Vagina (tissue), 2 donors: ENCODE measurements around the gene ST6GALNAC4. TPM values are rescaled to one million over a fixed set of nuclear protein-coding genes. Genes with fewer than 3 reads are reported as not detected.
"Not testable (repeated sequence)": the region's sequence is repeated elsewhere in the genome, so short reads cannot be mapped to it uniquely, and the experiment has no call there.

Source experiments
- DNase-seq, 2 donors: peaks; one replicate each; pipeline ENCODE4 v3.0.0-alpha.2; 2017; ENCODE audit errors: extremely low spot score in 2 of 2
- H3K27ac ChIP-seq: fragments of 200-600 bp; sonication (generic); one replicate; pipeline ENCODE4 v1.5.1; 2019
- H3K27me3 ChIP-seq: fragments of 200-600 bp; sonication (generic); one replicate; pipeline ENCODE4 v1.5.1; 2019
- H3K36me3 ChIP-seq, 2 donors: fragments of 200-600 bp; sonication (generic); one replicate each; pipeline ENCODE4 v1.5.1; 2017 to 2019
- H3K4me1 ChIP-seq: fragments of 200-600 bp; sonication (generic); one replicate; pipeline ENCODE4 v1.5.1; 2019
- H3K4me3 ChIP-seq, 2 donors: fragments of 200-600 bp; sonication (generic); 1 replicate in 1 of 2; 2 replicates in 1 of 2; pipeline ENCODE4 v1.5.1; 2016 to 2019
- H3K9me3 ChIP-seq: fragments of 200-600 bp; sonication (generic); one replicate; pipeline ENCODE4 v1.5.1; 2019
- POLR2A ChIP-seq, 2 donors: fragments of 450-650 bp; IDR thresholded peaks; one replicate each; pipeline ENCODE4 v1.6.1; 2017; ENCODE audit warnings: antibody characterized with exemption in 2 of 2, mild to moderate bottlenecking in 2 of 2, moderate library complexity in 2 of 2
- POLR2AphosphoS5 ChIP-seq, 2 donors: sonication (generic); formaldehyde crosslinking; IDR thresholded peaks; one replicate each; pipeline ENCODE4 v1.9.0; 2017; ENCODE audit warnings: antibody characterized with exemption in 2 of 2, mild to moderate bottlenecking in 2 of 2, low read depth in 1 of 2; ENCODE audit not compliant: insufficient read depth in 1 of 2
- intact Hi-C: fragments of 100-400 bp; cut with DNase I; formaldehyde crosslinking; loops from one replicate; pipeline ENCODE4 v1.15.1; 2023
- total RNA-seq: library from RNA; depleted of rRNA; stranded (reverse); fragments of >200 nt; gene quantifications from one replicate; pipeline ENCODE4 v1.2.3, GENCODE V29; 2016
- TF ChIP-seq, protein P1 (sequence below), 3 experiments: fragments of 450-650 bp in 2 of 3; fragments of 200-600 bp in 1 of 3; sonication (generic) in 1 of 3; IDR thresholded peaks; one replicate each; pipeline ENCODE4 v1.5.1; 2017 to 2019; ENCODE audit warnings: antibody characterized with exemption in 3 of 3, mild to moderate bottlenecking in 2 of 3, moderate library complexity in 2 of 3

ST6GALNAC4 gene
- total RNA-seq, 1 donor from 2014 or later = 33.1 TPM

DNA sequence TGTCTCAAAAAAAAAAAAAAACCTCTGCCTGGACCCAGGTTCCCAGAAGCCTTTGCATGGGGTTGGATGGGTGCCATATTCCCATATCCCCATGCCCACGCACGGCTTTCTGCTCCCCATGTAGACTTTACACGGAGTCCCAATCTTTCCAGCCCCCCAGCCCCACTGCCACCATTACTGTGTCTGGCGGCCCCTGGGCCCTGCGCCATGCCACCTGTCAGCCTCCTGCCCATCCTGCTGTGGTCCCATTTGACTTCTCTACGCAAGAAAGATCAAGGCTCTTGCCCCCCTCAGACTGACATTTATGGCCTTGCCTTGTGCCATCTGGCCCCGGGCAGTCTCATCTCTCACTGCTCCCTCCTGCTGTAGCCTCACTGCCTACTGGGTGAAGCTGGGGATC, 32.9 kb downstream of the ST6GALNAC4 start:
- no peaks in the 10 kb centered on the region for H3K4me1 ChIP-seq
- no peak for DNase-seq
- no peak overlapping the region for H3K27ac ChIP-seq
- no peaks in the 10 kb centered on the region for H3K9me3 ChIP-seq
- intact Hi-C loops = no loop called here
- TF ChIP-seq, protein P1, sequence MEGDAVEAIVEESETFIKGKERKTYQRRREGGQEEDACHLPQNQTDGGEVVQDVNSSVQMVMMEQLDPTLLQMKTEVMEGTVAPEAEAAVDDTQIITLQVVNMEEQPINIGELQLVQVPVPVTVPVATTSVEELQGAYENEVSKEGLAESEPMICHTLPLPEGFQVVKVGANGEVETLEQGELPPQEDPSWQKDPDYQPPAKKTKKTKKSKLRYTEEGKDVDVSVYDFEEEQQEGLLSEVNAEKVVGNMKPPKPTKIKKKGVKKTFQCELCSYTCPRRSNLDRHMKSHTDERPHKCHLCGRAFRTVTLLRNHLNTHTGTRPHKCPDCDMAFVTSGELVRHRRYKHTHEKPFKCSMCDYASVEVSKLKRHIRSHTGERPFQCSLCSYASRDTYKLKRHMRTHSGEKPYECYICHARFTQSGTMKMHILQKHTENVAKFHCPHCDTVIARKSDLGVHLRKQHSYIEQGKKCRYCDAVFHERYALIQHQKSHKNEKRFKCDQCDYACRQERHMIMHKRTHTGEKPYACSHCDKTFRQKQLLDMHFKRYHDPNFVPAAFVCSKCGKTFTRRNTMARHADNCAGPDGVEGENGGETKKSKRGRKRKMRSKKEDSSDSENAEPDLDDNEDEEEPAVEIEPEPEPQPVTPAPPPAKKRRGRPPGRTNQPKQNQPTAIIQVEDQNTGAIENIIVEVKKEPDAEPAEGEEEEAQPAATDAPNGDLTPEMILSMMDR (IDR thresholded peaks at IDR 0.05) = no peak
- TF ChIP-seq POLR2AphosphoS5 (IDR thresholded peaks at IDR 0.05; ENCODE audit: insufficient read depth in 1 of 2, low read depth in 1 of 2) (no peak), POLR2A (IDR thresholded peaks at IDR 0.05) (no peak)
- peaks cover 0 to 41% of the 10 kb centered on the region in 2 donors for H3K36me3 ChIP-seq
- H3K27me3 ChIP-seq = no peaks in the 10 kb centered on the region
- H3K4me3 ChIP-seq = no peak overlapping the region

DNA sequence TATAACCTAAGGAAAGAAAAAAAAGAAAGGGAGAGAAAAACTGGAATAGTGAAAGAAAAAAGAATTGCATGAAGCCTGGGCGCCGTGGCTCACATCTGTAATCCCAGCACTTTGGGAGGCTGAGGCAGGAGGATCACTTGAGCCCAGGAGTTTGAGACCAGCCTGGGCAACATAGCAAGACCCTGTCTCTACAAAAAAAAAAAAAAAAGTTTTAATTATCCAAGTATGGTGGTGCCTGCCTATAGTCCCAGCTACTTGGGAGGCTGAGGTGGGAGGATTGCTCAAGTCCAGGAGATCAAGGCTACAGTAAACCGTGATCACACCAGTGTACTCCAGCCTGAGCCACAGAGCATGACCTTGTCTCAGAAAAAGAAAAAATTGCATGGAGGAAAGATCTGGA, 35.1 kb downstream of the ST6GALNAC4 start:
- H3K4me3 ChIP-seq, H3K27ac ChIP-seq, H3K9me3 ChIP-seq, DNase-seq, H3K27me3 ChIP-seq, intact Hi-C loops: not testable (repeated sequence)
- Histone ChIP-seq H3K4me1 (peaks cover 20% of the 10 kb centered on the region), H3K36me3 (peaks cover 0 to 19% of the 10 kb centered on the region in 2 donors)

DNA sequence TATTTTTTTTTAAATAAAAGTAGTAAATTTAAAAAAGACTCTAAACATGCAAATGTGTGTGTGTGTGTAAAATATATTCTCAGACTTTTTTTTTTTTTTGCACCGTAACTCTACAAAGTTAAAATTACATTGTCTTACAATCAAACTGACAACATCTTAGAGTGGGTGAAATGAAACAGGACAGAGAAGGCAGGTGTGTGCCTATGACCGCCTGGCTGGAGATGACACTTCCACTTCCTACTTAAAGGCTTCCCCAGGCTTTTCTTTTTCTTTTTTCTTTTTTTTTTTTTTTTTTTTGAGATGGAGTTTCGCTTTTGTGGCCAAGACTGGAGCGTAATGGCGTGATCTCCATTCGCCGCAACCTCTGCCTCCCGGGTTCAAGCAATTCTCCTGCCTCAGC, 36.7 kb downstream of the ST6GALNAC4 start:
- intact Hi-C loops = no loop called here
- DNase-seq = no peak
- H3K4me1 ChIP-seq = peaks cover 36% of the 10 kb centered on the region
- no peaks in the 10 kb centered on the region for H3K27me3 ChIP-seq
- no peaks in the 10 kb centered on the region for H3K9me3 ChIP-seq
- H3K4me3 ChIP-seq = no peak overlapping the region
- no peak overlapping the region for H3K27ac ChIP-seq
- no peak for TF ChIP-seq POLR2AphosphoS5 (IDR thresholded peaks at IDR 0.05; ENCODE audit: insufficient read depth in 1 of 2, low read depth in 1 of 2)
- TF ChIP-seq, protein P1 (IDR thresholded peaks at IDR 0.05) = no peak
- no peak for TF ChIP-seq POLR2A (IDR thresholded peaks at IDR 0.05)
- H3K36me3 ChIP-seq = peaks cover 0 to 3% of the 10 kb centered on the region in 2 donors

DNA sequence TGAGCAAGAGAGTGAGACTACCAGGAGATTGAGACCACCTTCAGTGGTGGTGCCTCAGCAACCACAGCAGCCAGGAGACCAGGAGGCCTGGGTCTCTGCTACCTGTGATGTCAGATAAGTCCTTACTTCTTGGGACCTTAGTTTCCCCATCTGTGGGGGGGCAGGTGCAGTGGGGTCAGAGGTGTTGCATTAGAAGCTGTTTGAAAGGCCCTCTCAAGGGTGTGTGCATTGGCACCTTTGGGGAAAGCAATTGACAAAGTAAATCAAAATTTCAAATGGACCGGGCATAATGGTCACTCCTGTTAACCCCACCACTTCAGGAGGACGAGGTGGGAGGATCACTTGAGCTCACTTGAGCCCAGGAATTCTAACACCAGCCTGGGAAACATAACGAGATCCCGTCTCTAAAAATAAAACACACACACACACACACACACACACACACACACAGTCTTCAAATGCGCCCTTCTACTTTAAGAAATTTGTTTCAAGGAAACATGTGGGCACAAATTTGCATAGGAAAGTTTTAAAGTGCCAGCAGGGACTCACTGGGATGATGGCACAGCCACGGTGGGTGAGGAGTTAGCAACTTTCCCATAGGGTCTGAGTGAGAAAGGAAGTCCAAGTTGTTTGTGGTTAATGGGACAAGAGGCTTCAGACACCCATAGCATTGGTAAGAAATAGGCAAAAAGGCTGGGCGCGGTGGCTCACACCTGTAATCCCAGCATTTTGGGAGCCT, 38.0 kb downstream of the ST6GALNAC4 start:
- Histone ChIP-seq H3K27ac (peak overlapping the region; percentile 89), H3K4me1 (peaks cover 49% of the 10 kb centered on the region), H3K36me3 (no peaks in the 10 kb centered on the region), H3K27me3 (no peaks in the 10 kb centered on the region), H3K9me3 (no peaks in the 10 kb centered on the region), H3K4me3 (no peak overlapping the region)
- no peak for DNase-seq
- TF ChIP-seq, protein P1 (IDR thresholded peaks at IDR 0.05) = no peak
- TF ChIP-seq POLR2AphosphoS5 (IDR thresholded peaks at IDR 0.05; ENCODE audit: insufficient read depth in 1 of 2, low read depth in 1 of 2) = no peak
- no peak for TF ChIP-seq POLR2A (IDR thresholded peaks at IDR 0.05)
- intact Hi-C loops = no loop called here

DNA sequence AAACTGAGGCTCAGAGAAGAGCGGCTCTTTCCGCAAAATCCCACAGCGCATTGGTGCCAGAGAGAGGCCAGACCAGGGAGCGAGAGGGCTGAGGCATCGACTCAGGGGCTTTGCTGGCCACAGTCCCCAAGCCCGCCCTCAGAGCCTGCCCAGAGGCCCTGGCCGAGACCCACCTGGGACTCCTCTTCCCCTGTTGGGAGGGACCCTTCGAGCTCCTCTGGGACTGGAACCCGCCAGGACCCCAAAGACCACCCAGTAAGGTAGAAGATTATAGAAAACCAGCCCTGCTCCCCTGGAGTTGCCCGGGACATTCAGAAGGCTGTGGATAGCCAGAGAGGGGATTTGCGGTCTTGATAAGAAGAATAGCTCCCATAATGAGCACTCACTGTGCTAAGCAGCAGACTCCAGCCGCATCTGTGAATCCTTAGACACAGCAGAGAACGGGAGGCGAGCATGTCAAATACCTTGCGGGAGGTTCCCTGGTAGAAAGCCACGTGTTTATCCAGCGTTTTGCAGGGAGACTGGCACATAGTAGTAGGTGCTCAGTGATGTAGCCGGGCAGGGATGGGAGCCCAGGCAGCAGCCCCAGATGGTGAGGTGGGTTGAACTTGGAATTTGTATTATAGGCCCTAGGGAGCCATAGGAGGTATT, 38.7 kb downstream of the ST6GALNAC4 start:
- TF ChIP-seq POLR2AphosphoS5 (IDR thresholded peaks at IDR 0.05; ENCODE audit: insufficient read depth in 1 of 2, low read depth in 1 of 2) = peak in 1 of 2 donors; percentile 17
- TF ChIP-seq, protein P1 (IDR thresholded peaks at IDR 0.05) = no peak
- intact Hi-C loops = no loop called here
- no peaks in the 10 kb centered on the region for H3K9me3 ChIP-seq
- peaks cover 56% of the 10 kb centered on the region for H3K4me1 ChIP-seq
- H3K27me3 ChIP-seq = no peaks in the 10 kb centered on the region
- peak overlapping the region; percentile 47 to 74 for H3K4me3 ChIP-seq
- peaks cover 0 to under 1% of the 10 kb centered on the region in 2 donors for H3K36me3 ChIP-seq
- H3K27ac ChIP-seq = peak overlapping the region; percentile 89
- DNase-seq = no peak
